HepG2 (cell line): ENCODE measurements around the gene COPS8.

Experiments used
- TCF12 ChIP-seq, 2 experiments: fragments of 450-650 bp in 1 of 2; sonication (generic) in 1 of 2; formaldehyde crosslinking in 1 of 2; IDR thresholded peaks; 2 replicates each; pipeline versions ENCODE4 v1.6.1 to v1.8.0; 2017 to 2022; ENCODE audit warnings: antibody characterized with exemption in 1 of 2, mild to moderate bottlenecking in 1 of 2, missing genetic modification reagents in 1 of 2, moderate library complexity in 1 of 2
- ZNF549 ChIP-seq: sonication (generic); formaldehyde crosslinking; IDR thresholded peaks from 2 replicates; pipeline ENCODE4 v1.5.0; 2020; ENCODE audit warnings: missing genetic modification reagents
- TF ChIP-seq, protein P1 (sequence below): sonication (generic); formaldehyde crosslinking; IDR thresholded peaks from 2 replicates; pipeline ENCODE4 v1.5.0; 2020; ENCODE audit warnings: mild to moderate bottlenecking, missing genetic modification reagents, moderate library complexity
- TF ChIP-seq, protein P2 (sequence below): sonication (generic); formaldehyde crosslinking; IDR thresholded peaks from 2 replicates; pipeline ENCODE4 v1.5.0; 2020; ENCODE audit warnings: missing genetic modification reagents

DNA sequence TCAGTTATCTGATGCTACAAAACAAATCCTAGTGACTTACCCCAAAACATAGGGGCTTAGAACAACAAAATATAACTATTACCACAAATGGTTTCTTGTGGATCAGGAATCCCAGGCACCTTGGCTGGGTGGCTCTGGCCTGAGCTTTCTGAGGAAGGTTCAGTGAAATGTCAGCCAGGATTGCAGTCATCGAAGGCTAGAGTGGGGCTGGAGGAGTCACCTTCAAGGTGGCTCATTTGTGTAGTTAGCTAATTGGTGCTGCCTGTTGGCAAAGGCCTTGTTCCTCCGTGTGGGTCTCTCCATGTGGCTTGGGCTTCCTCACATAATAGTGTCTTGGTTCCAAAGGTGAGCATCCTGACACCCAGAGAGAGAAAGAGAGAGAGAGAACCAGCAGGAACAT, 57.4 kb downstream of the COPS8 start:
- TF ChIP-seq, protein P1, sequence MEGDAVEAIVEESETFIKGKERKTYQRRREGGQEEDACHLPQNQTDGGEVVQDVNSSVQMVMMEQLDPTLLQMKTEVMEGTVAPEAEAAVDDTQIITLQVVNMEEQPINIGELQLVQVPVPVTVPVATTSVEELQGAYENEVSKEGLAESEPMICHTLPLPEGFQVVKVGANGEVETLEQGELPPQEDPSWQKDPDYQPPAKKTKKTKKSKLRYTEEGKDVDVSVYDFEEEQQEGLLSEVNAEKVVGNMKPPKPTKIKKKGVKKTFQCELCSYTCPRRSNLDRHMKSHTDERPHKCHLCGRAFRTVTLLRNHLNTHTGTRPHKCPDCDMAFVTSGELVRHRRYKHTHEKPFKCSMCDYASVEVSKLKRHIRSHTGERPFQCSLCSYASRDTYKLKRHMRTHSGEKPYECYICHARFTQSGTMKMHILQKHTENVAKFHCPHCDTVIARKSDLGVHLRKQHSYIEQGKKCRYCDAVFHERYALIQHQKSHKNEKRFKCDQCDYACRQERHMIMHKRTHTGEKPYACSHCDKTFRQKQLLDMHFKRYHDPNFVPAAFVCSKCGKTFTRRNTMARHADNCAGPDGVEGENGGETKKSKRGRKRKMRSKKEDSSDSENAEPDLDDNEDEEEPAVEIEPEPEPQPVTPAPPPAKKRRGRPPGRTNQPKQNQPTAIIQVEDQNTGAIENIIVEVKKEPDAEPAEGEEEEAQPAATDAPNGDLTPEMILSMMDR (CRISPR knock-in tag): no peak
- TF ChIP-seq, protein P2, sequence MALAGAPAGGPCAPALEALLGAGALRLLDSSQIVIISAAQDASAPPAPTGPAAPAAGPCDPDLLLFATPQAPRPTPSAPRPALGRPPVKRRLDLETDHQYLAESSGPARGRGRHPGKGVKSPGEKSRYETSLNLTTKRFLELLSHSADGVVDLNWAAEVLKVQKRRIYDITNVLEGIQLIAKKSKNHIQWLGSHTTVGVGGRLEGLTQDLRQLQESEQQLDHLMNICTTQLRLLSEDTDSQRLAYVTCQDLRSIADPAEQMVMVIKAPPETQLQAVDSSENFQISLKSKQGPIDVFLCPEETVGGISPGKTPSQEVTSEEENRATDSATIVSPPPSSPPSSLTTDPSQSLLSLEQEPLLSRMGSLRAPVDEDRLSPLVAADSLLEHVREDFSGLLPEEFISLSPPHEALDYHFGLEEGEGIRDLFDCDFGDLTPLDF (CRISPR knock-in tag): no peak
- no peak for TF ChIP-seq TCF12 (IDR thresholded peaks at IDR 0.05)
- TF ChIP-seq TCF12 (CRISPR knock-in tag; IDR thresholded peaks at IDR 0.05): no peak
- no peak for TF ChIP-seq ZNF549 (CRISPR knock-in tag)
